Smooth muscle cell of trachea (primary cell): Measurements from ENCODE around the gene ST6GALNAC4. TPM values are rescaled to one million over a fixed set of nuclear protein-coding genes. Genes with fewer than 3 reads are reported as not detected.

ENCODE experiments used
- total RNA-seq: library from RNA; depleted of rRNA; stranded (reverse); fragments of >200 nt; gene quantifications from 2 replicates; pipeline ENCODE4 v1.2.1, GENCODE V29; 2014

Gene ST6GALNAC4
- 18.9 and 38.7 TPM in 2 replicates for total RNA-seq

GRCh38 chr9:127916720-127917581 is at the start of gene ST6GALNAC4:
Gene ST6GALNAC4 (minus strand): TSS chr9:127917041. CDS start chr9:127916419, 622 bp downstream.

GRCh38 chr9:127937388-127938297 is 20.8 kb upstream of the ST6GALNAC4 start, which contains the start of gene DPM2:
Gene DPM2 (minus strand): TSS chr9:127937854. CDS start chr9:127937820, 34 bp downstream.

GRCh38 chr9:127930231-127931091 is 13.6 kb upstream of the ST6GALNAC4 start, which contains the start of gene PIP5KL1:
Gene PIP5KL1 (minus strand): TSS chr9:127930777. CDS start chr9:127930752, 25 bp downstream.

GRCh38 chr9:127899128-127899943 is 17.5 kb downstream of the ST6GALNAC4 start, which contains the start of gene ST6GALNAC6:
Gene ST6GALNAC6 (minus strand): TSS chr9:127899603. CDS start chr9:127897981, 1,622 bp downstream.

GRCh38 chr9:127877566-127877998 is 39.3 kb downstream of the ST6GALNAC4 start, which contains the start of gene AK1:
Gene AK1 (minus strand): TSS chr9:127877675. CDS start chr9:127874617, 3,058 bp downstream.

Other genes starting within 250 kb of the ST6GALNAC4 start
- gene CFAP157, start 210.1 kb downstream of the ST6GALNAC4 start, total RNA-seq, result 0.17 TPM in 1 of 2 replicates, not detected in the other
- 15.0 and 19.0 TPM in 2 replicates for gene PTRH1, start 201.4 kb downstream of the ST6GALNAC4 start, total RNA-seq
- gene TTC16, start 201.0 kb downstream of the ST6GALNAC4 start, total RNA-seq, result 0.15 TPM in 1 of 2 replicates, not detected in the other
- 4.1 and 4.5 TPM in 2 replicates for gene TOR2A, start 181.7 kb downstream of the ST6GALNAC4 start, total RNA-seq
- 0.29 TPM in 1 of 2 replicates, not detected in the other for gene SH2D3C, start 138.4 kb downstream of the ST6GALNAC4 start, total RNA-seq
- gene CDK9, start 131.0 kb downstream of the ST6GALNAC4 start, total RNA-seq, result 39.6 and 54.7 TPM in 2 replicates
- 66.2 and 75.0 TPM in 2 replicates for gene FPGS, start 114.2 kb downstream of the ST6GALNAC4 start, total RNA-seq
- gene ENG, start 62.4 kb downstream of the ST6GALNAC4 start, total RNA-seq, result 36.8 and 37.1 TPM in 2 replicates
- gene AK1, start 39.4 kb downstream of the ST6GALNAC4 start, total RNA-seq, result 51.9 and 85.0 TPM in 2 replicates
- 47.7 and 90.0 TPM in 2 replicates for gene ST6GALNAC6, start 17.4 kb downstream of the ST6GALNAC4 start, total RNA-seq
- 3.3 and 6.1 TPM in 2 replicates for gene PIP5KL1, start 13.7 kb upstream of the ST6GALNAC4 start, total RNA-seq
- gene DPM2, start 20.8 kb upstream of the ST6GALNAC4 start, total RNA-seq, result 9.6 and 11.9 TPM in 2 replicates
- 12.9 and 15.4 TPM in 2 replicates for gene EEIG1, start 63.9 kb upstream of the ST6GALNAC4 start, total RNA-seq
- 14.2 and 14.3 TPM in 2 replicates for gene NAIF1, start 150.3 kb upstream of the ST6GALNAC4 start, total RNA-seq
- 25.5 and 29.7 TPM in 2 replicates for gene SLC25A25, start 151.2 kb upstream of the ST6GALNAC4 start, total RNA-seq
- 62.0 and 63.5 TPM in 2 replicates for gene PTGES2, start 210.7 kb upstream of the ST6GALNAC4 start, total RNA-seq
- gene LCN2, start 232.4 kb upstream of the ST6GALNAC4 start, total RNA-seq, result not detected in 2 replicates
- 31.0 and 55.7 TPM in 2 replicates for gene BBLN, start 243.2 kb upstream of the ST6GALNAC4 start, total RNA-seq